ENCODE results near the gene CSNK2A3. TPM values are rescaled to one million over a fixed set of nuclear protein-coding genes. Genes with fewer than 3 reads are reported as not detected.

CSNK2A3 gene
- total RNA-seq, 1 experiment from 2014 or later: 1.6 TPM

DNA sequence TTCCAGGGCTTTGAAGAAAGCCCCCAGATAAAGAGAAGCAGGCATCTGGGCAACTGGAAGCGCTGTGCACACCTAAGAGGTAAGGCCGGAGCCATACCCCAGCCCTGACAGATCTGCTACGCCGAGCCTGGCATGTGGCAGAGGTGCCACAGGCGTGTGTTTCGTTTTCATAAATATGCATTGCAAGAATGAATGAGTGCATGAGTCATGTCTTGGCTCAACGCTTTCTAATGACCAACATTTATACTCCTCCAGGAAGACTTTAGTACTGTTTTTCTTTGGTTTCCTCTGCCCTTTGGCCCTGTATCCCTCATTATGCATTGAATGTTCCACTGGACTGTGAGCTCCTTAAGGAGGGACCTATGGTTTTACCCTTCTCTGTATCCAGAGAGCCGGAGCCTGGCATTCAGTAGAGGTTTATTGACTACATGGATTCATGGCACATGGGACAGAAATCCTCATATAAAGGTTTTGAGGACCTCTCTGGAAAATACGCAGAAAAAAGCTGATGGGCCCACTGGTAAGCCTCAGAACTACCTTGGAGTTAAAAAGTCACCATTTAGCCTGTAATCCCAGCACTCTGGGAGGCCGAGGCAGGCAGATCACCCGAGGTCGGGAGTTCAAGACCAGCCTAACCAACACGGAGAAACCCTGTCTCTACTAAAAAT, 38.9 kb upstream of the CSNK2A3 start:
- H3K9me3 ChIP-seq (ENCODE audit: insufficient read depth, low read depth): no peaks in the 10 kb centered on the region
- no peaks in the 10 kb centered on the region for H3K36me3 ChIP-seq (ENCODE audit: low read depth)
- TF ChIP-seq CTCF (conservative IDR thresholded peaks at IDR 0.05): no peak
- TF ChIP-seq EZH2 (IDR thresholded peaks at IDR 0.05; ENCODE audit: low read depth): no peak
- peaks cover 45% of the 10 kb centered on the region for H3K27me3 ChIP-seq (ENCODE audit: insufficient read depth, low read depth)
- H3K4me3 ChIP-seq: no peak overlapping the region
- H3K79me2 ChIP-seq (ENCODE audit: low read depth): no peaks in the 10 kb centered on the region
- H4K20me1 ChIP-seq (ENCODE audit: insufficient read depth): no peaks in the 10 kb centered on the region
- H3F3A ChIP-seq (ENCODE audit: insufficient read depth, low read depth): no peaks in the 10 kb centered on the region
- H2AFZ ChIP-seq: no peak overlapping the region
- no peaks in the 10 kb centered on the region for H3K4me1 ChIP-seq (replicated peaks; ENCODE audit: insufficient read depth)
- no peaks in the 10 kb centered on the region for H3K9me2 ChIP-seq (ENCODE audit: insufficient read depth)
- intact Hi-C loops (cut with micrococcal nuclease; ENCODE audit: unreplicated experiment): no loop called here
- CTCF ChIA-PET: no interaction called here
- POLR2A ChIA-PET (ENCODE audit: unreplicated experiment): no interaction called here
- DNase-seq: no peak
- no peak overlapping the region for H3K4me2 ChIP-seq
- BruUV-seq (replicated peaks): no TSS peak
- H3K27ac ChIP-seq: no peak overlapping the region

GRCh38 chr11:11391169-11391568, 38.1 kb upstream of the CSNK2A3 start:
- BruUV-seq (replicated peaks): no TSS peak
- Histone ChIP-seq H3K4me2 (no peak overlapping the region), H3F3A (ENCODE audit: insufficient read depth, low read depth) (no peaks in the 10 kb centered on the region), H3K9me2 (ENCODE audit: insufficient read depth) (no peaks in the 10 kb centered on the region), H4K20me1 (ENCODE audit: insufficient read depth) (no peaks in the 10 kb centered on the region), H3K4me1 (replicated peaks; ENCODE audit: insufficient read depth) (no peaks in the 10 kb centered on the region), H3K27ac (no peak overlapping the region), H3K79me2 (ENCODE audit: low read depth) (no peaks in the 10 kb centered on the region), H3K9me3 (ENCODE audit: insufficient read depth, low read depth) (no peaks in the 10 kb centered on the region), H2AFZ (no peak overlapping the region), H3K4me3 (no peak overlapping the region), H3K36me3 (ENCODE audit: low read depth) (no peaks in the 10 kb centered on the region), H3K27me3 (ENCODE audit: insufficient read depth, low read depth) (peaks cover 46% of the 10 kb centered on the region)
- TF ChIP-seq CTCF (conservative IDR thresholded peaks at IDR 0.05): no peak
- TF ChIP-seq EZH2 (IDR thresholded peaks at IDR 0.05; ENCODE audit: low read depth): no peak
- DNase-seq: no peak
- ChIA-PET POLR2A (ENCODE audit: unreplicated experiment) (no interaction called here), CTCF (no interaction called here)
- intact Hi-C loops (cut with micrococcal nuclease; ENCODE audit: unreplicated experiment): no loop called here

- POLR2A ChIA-PET (ENCODE audit: unreplicated experiment): no interaction called here
- Histone ChIP-seq H3K27me3 (ENCODE audit: insufficient read depth, low read depth) (peaks cover 41% of the 10 kb centered on the region; the same call in 1 of the 2 replicates), H4K20me1 (ENCODE audit: insufficient read depth) (no peaks in the 10 kb centered on the region), H3K9me2 (ENCODE audit: insufficient read depth) (no peaks in the 10 kb centered on the region), H3K79me2 (ENCODE audit: low read depth) (no peaks in the 10 kb centered on the region), H3K36me3 (ENCODE audit: low read depth) (no peaks in the 10 kb centered on the region), H3F3A (ENCODE audit: insufficient read depth, low read depth) (no peaks in the 10 kb centered on the region), H3K4me3 (no peak overlapping the region), H3K27ac (no peak overlapping the region), H2AFZ (no peak overlapping the region), H3K4me2 (no peak overlapping the region), H3K4me1 (replicated peaks; ENCODE audit: insufficient read depth) (no peaks in the 10 kb centered on the region), H3K9me3 (ENCODE audit: insufficient read depth, low read depth) (no peaks in the 10 kb centered on the region)
- CTCF ChIA-PET: no interaction called here
- TF ChIP-seq EZH2 (IDR thresholded peaks at IDR 0.05; ENCODE audit: low read depth) (no peak), CTCF (conservative IDR thresholded peaks at IDR 0.05) (no peak)
- intact Hi-C loops (cut with micrococcal nuclease; ENCODE audit: unreplicated experiment): no loop called here
- no peak for DNase-seq
- BruUV-seq (replicated peaks): no TSS peak
Measured at GRCh38 chr11:11390068-11390771, 37.2 kb upstream of the CSNK2A3 start.

Data from PC-9 (cell line).